Tibial nerve (tissue), 4 donors: ENCODE measurements around the gene SEC24D.
"Not testable (repeated sequence)": the region's sequence is repeated elsewhere in the genome, so short reads cannot be mapped to it uniquely, and the experiment has no call there.

ENCODE experiments used
- CTCF ChIP-seq, 5 experiments: fragments of 200-600 bp in 3 of 5; fragments of 450-650 bp in 2 of 5; sonication (generic) in 3 of 5; IDR thresholded peaks; one replicate each; pipeline ENCODE4 v1.5.1; 2016 to 2019; ENCODE audit warnings: antibody characterized with exemption in 5 of 5, mild to moderate bottlenecking in 3 of 5, moderate library complexity in 2 of 5
- EP300 ChIP-seq, 2 donors: sonication (generic); formaldehyde crosslinking; IDR thresholded peaks; one replicate each; pipeline ENCODE4 v1.6.1; 2017; ENCODE audit warnings: antibody characterized with exemption in 2 of 2, mild to moderate bottlenecking in 1 of 2
- POLR2A ChIP-seq, 2 donors: fragments of 450-650 bp; IDR thresholded peaks; one replicate each; pipeline ENCODE4 v1.6.1; 2017; ENCODE audit warnings: antibody characterized with exemption in 2 of 2, mild to moderate bottlenecking in 2 of 2, moderate library complexity in 2 of 2

DNA sequence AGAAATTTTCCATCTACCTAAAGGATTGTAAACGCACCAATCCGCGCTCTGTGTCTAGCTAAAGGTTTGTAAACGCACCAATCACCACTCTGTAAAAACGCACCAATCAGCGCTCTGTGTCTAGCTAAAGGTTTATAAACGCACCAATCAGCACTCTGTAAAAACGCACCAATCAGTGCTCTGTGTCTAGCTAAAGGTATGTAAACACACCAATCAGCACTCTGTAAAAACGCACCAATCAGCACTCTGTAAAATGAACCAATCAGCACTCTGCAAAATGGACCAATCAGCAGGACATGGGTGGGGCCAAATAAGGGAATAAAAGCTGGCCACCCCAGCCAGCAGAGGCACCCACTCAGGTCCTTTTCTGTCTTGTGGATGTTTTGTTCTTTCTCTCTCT lies 42.6 kb upstream of the SEC24D start:
- not testable (repeated sequence) for TF ChIP-seq CTCF, EP300, POLR2A (IDR thresholded peaks at IDR 0.05)
